GM12878 (cell line): ENCODE results near the gene RTN3. TPM values are rescaled to one million over a fixed set of nuclear protein-coding genes. Genes with fewer than 3 reads are reported as not detected.

Experiments used
- ATAC-seq: fragments of 200-7000 bp; cut with Tn5 transposase; 3 replicates; pipeline ENCODE4 v1.9.1; 2020; ENCODE audit warnings: mild to moderate bottlenecking, moderate library complexity
- BruUV-seq: library from RNA; stranded (reverse); fragments of 400-500 nt; replicated peaks from 2 replicates; lab custom pipeline; 2021; lab: Mats Ljungman, UMichigan
- CTCF ChIA-PET: fragments of 300-600 bp; sonication (Branson Sonifier 250); formaldehyde crosslinking; extraction: SDS; loops from one replicate; lab custom pipeline; 2021; ENCODE audit warnings: inconsistent platforms; lab: Yijun Ruan, JAX
- POLR2A ChIA-PET: fragments of 350-600 bp; formaldehyde crosslinking; extraction: SDS; loops from one replicate; lab custom pipeline; 2021; ENCODE audit warnings: inconsistent platforms; lab: Charles Lee
- RAD21 ChIA-PET: fragments of 300-600 bp; sonication (Branson Sonifier 250); formaldehyde crosslinking; loops from one replicate; lab custom pipeline; 2023; ENCODE audit warnings: antibody characterized with exemption; ENCODE audit not compliant: unreplicated experiment; lab: Charles Lee
- SMC1A ChIA-PET: fragments of 300-600 bp; sonication (Branson Sonifier 250); formaldehyde crosslinking; loops from one replicate; lab custom pipeline; 2023; ENCODE audit not compliant: unreplicated experiment, uncharacterized antibody; lab: Charles Lee
- DNase-seq: peaks from one replicate; pipeline ENCODE4 v3.0.0-alpha.2; 2011; ENCODE audit warnings: low read depth, low spot score
- FAIRE-seq: peaks from 3 replicates; lab custom pipeline; 2011; peaks lifted over from hg19 to GRCh38; lab: Jason Lieb, UNC
- H2AFZ ChIP-seq: 2 replicates; pipeline ENCODE4 v1.6.0; 2011; ENCODE audit warnings: low read depth, low read length, control low read depth; ENCODE audit not compliant: control insufficient read depth
- H3K27ac ChIP-seq: 2 replicates; pipeline ENCODE4 v1.5.1; 2011; ENCODE audit warnings: control low read depth; ENCODE audit not compliant: control insufficient read depth, insufficient read depth
- H3K27me3 ChIP-seq, 2 experiments: replicated peaks in 1 of 2; 2 replicates each; pipeline versions ENCODE4 v1.6.0 to v1.6.1; 2011; ENCODE audit warnings: low read length in 1 of 2; ENCODE audit not compliant: control insufficient read depth in 2 of 2, insufficient read depth in 2 of 2
- H3K36me3 ChIP-seq, 2 experiments: 2 replicates each; pipeline ENCODE4 v1.5.1; 2011; ENCODE audit warnings: low read length in 1 of 2; ENCODE audit not compliant: control insufficient read depth in 2 of 2, insufficient read depth in 2 of 2
- H3K4me1 ChIP-seq: 2 replicates; pipeline ENCODE4 v1.6.1; 2011; ENCODE audit warnings: mild to moderate bottlenecking, low read length, moderate library complexity, mixed read lengths; ENCODE audit not compliant: control insufficient read depth, insufficient read depth
- H3K4me2 ChIP-seq: 2 replicates; pipeline ENCODE4 v1.6.0; 2011; ENCODE audit warnings: control low read depth; ENCODE audit not compliant: control insufficient read depth, insufficient read depth
- H3K4me3 ChIP-seq: fragments of 200-600 bp; sonication (generic); 2 replicates; pipeline ENCODE4 v1.5.1; 2016
- H3K79me2 ChIP-seq: 2 replicates; pipeline ENCODE4 v1.6.0; 2011; ENCODE audit warnings: low read length; ENCODE audit not compliant: control insufficient read depth, insufficient read depth
- H3K9ac ChIP-seq: 2 replicates; pipeline ENCODE4 v1.8.0; 2011; ENCODE audit warnings: low read length, control low read depth, mixed read lengths; ENCODE audit not compliant: control insufficient read depth, insufficient read depth
- H3K9me3 ChIP-seq: replicated peaks from 3 replicates; pipeline ENCODE4 v1.5.1; 2011; ENCODE audit warnings: mild to moderate bottlenecking, low read length; ENCODE audit not compliant: control insufficient read depth, insufficient read depth
- H4K20me1 ChIP-seq: 2 replicates; pipeline ENCODE4 v1.6.0; 2011; ENCODE audit not compliant: control insufficient read depth, insufficient read depth
- BMI1 ChIP-seq: fragments of 450-650 bp; IDR thresholded peaks from 2 replicates; pipeline ENCODE4 v1.6.1; 2016; ENCODE audit warnings: mild to moderate bottlenecking, moderate library complexity, borderline replicate concordance
- BRCA1 ChIP-seq: IDR thresholded peaks from 2 replicates; pipeline ENCODE4 v1.6.1; 2011; ENCODE audit warnings: low read depth, low read length, improper control_type of control experiment
- CBX5 ChIP-seq: sonication (generic); IDR thresholded peaks from 2 replicates; pipeline ENCODE4 v1.6.1; 2016; ENCODE audit warnings: low read depth, moderate library complexity, mild to moderate bottlenecking, inconsistent platforms
- IKZF2 ChIP-seq, 2 experiments: fragments of 450-650 bp; IDR thresholded peaks; 2 replicates each; pipeline ENCODE4 v1.6.1; 2017; ENCODE audit warnings: mild to moderate bottlenecking in 2 of 2, moderate library complexity in 2 of 2
- SP1 ChIP-seq: IDR thresholded peaks from one replicate; pipeline ENCODE4 v1.6.1; 2011; ENCODE audit warnings: low read depth, low read length
- WGBS: methylation state at CpG from one replicate; pipeline ENCODE4 v1.1.6; 2016; ENCODE audit warnings: low lambda C conversion rate; ENCODE audit not compliant: insufficient replicate concordance, insufficient coverage; ENCODE audit errors: missing lambda C conversion rate; 5-methylcytosine and 5-hydroxymethylcytosine counted together
- in situ Hi-C: fragments of 300-500 bp; cut with MboI; formaldehyde crosslinking; loops from 9 replicates; pipeline ENCODE4 v1.14.3; 2018; ENCODE audit warnings: mixed read lengths
- intact Hi-C: fragments of 100-400 bp; cut with micrococcal nuclease; formaldehyde crosslinking; loops from one replicate; pipeline ENCODE4 v1.14.2; 2022; ENCODE audit not compliant: unreplicated experiment
- polyA plus RNA-seq, 11 experiments: library from polyadenylated mRNA; depleted of rRNA in 4 of 11; unstranded in 6 of 11; stranded (reverse) in 5 of 11; fragments of >200 nt; fragmentation: Nextera tagmentation in 4 of 11; fragmentation: Illumina TruSeq in 1 of 11; extraction: Ambion mirVana in 4 of 11; extraction: Trizol in 1 of 11; gene quantifications; 1 replicate in 1 of 11; 2 replicates in 10 of 11; pipeline versions ENCODE4 v1.2.1 to v1.2.3, GENCODE V29; 2011 to 2016; ENCODE audit warnings: inconsistent platforms in 2 of 11, missing spikeins in 2 of 11, low read depth in 1 of 11
- total RNA-seq, 4 experiments: library from RNA; depleted of rRNA in 3 of 4; stranded (reverse); fragments of >200 nt in 3 of 4; fragmentation: Illumina TruSeq in 1 of 4; extraction: Trizol in 1 of 4; gene quantifications; 2 replicates each; pipeline versions ENCODE4 v1.2.1 to v1.2.3, GENCODE V29; 2013 to 2021
- TF ChIP-seq, protein P1 (sequence below): IDR thresholded peaks from 2 replicates; pipeline ENCODE4 v1.6.1; 2012; ENCODE audit warnings: low read length, inconsistent platforms

RTN3 gene
- total and polyA plus RNA-seq, 10 of the 15 experiments (the other 5 are each of a cell fraction or from before 2014, with no cell fraction given): 22.9 to 64.2 (median 47.0) TPM

DNA sequence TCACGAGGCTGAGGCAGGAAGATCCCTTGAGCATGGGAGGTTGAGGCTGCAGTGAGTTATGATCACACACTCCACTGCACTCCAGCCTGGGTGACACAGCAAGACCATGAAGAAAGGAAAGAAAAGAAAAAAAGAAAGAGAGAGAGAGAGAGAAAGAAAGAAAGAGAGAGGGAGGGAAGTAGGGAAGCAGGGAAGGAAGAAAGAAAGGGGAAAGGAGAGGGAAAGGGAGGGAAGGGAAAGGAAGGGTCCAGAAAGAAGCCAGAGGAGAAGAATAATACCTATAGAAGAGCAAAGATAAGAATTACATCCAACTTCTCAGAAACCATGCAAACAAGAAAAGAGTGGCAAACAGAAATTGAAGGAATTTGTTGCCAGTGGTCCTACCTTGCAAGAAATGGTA is 104.5 kb downstream of the RTN3 start (continued):
- TF ChIP-seq SP1 (no peak), BRCA1 (no peak)
- TF ChIP-seq, all 136 proteins: peak for 0

DNA sequence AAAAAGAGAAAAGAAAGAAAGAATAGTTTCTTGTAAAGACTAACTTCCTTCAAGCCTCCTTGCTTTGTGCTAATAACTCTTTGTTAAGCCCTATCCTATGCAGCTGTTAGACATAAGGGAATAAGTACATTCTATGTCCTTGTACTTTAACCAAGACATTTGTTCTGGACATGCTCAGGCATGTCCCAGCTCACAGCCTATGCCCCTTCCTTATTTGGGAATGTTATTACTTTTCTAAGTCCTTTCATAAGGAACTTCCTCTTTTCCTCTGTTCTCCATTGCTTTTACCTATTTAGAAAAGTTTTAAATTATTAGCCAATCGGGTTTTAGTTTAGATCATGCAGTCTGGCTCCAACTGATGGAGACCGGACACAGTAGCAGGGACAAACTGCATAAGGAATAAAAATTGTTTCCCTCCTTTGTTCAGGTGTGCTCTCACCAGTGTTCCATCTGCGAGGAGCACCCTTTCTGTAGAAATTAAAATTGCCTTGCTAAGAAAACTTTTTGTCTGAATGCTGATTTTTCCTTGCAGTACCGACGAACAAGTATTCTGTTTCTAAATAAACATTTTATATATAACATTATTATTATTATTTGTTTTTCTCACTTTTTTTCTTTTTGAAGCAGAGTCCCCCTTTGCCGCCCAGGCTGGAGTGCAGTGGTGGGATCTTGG is 110.3 kb downstream of the RTN3 start:
- POLR2A ChIA-PET: no interaction called here
- FAIRE-seq: no peak

More for the DNA sequence above, 110.3 kb downstream of the RTN3 start:
- BruUV-seq: no TSS peak
- no peak overlapping the region for H3K9ac ChIP-seq
- no peak for DNase-seq
- no peaks in the 10 kb centered on the region for H3K4me1 ChIP-seq
- no peaks in the 10 kb centered on the region for H3K36me3 ChIP-seq
- RAD21 ChIA-PET: no interaction called here
- H4K20me1 ChIP-seq: no peaks in the 10 kb centered on the region
- 70% methylated on average over 6 of the region's 6 CpGs for WGBS
- intact Hi-C loops: no loop called here
- TF ChIP-seq CBX5 (peak; percentile 86; the same call in 1 of the 2 replicates), IKZF2 (IDR thresholded peaks at IDR 0.05) (0 out of 4 replicates have a peak, but pooled peaks of 1 of the 2 experiments have one; percentile 14), BMI1 (no peak)
- TF ChIP-seq, protein P1, sequence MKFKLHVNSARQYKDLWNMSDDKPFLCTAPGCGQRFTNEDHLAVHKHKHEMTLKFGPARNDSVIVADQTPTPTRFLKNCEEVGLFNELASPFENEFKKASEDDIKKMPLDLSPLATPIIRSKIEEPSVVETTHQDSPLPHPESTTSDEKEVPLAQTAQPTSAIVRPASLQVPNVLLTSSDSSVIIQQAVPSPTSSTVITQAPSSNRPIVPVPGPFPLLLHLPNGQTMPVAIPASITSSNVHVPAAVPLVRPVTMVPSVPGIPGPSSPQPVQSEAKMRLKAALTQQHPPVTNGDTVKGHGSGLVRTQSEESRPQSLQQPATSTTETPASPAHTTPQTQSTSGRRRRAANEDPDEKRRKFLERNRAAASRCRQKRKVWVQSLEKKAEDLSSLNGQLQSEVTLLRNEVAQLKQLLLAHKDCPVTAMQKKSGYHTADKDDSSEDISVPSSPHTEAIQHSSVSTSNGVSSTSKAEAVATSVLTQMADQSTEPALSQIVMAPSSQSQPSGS: no peak
- SMC1A ChIA-PET: no interaction called here
- H3K27ac ChIP-seq: no peak overlapping the region
- no peak overlapping the region for H2AFZ ChIP-seq
- H3K27me3 ChIP-seq: no peaks in the 10 kb centered on the region
- H3K9me3 ChIP-seq: peaks cover 7% of the 10 kb centered on the region
- in situ Hi-C loops: no loop called here
- CTCF ChIA-PET: no interaction called here
- H3K4me2 ChIP-seq: no peak overlapping the region
- no peaks in the 10 kb centered on the region for H3K79me2 ChIP-seq
- no peak overlapping the region for H3K4me3 ChIP-seq
- no peak for ATAC-seq
